HepG2 (cell line): ENCODE results near the gene FUBP3. TPM values are rescaled to one million over a fixed set of nuclear protein-coding genes. Genes with fewer than 3 reads are reported as not detected.

Experiments
- ADNP ChIP-seq: sonication (generic); formaldehyde crosslinking; IDR thresholded peaks from 2 replicates; pipeline ENCODE4 v1.4.0; 2020; ENCODE audit warnings: missing genetic modification reagents
- ARNT2 ChIP-seq: sonication (generic); formaldehyde crosslinking; IDR thresholded peaks from 2 replicates; pipeline ENCODE4 v1.8.0; 2022; ENCODE audit warnings: mild to moderate bottlenecking, low read depth, missing genetic modification reagents, moderate library complexity
- ASH2L ChIP-seq: fragments of 300-600, 200-600 bp; sonication (generic); IDR thresholded peaks from 2 replicates; pipeline ENCODE4 v1.7.0; 2017; ENCODE audit warnings: low read depth, mild to moderate bottlenecking, moderate library complexity, mixed read lengths, low read length; ENCODE audit not compliant: insufficient read length
- CERS6 ChIP-seq: sonication (generic); formaldehyde crosslinking; IDR thresholded peaks from 2 replicates; pipeline ENCODE4 v1.5.0; 2020; ENCODE audit warnings: missing genetic modification reagents
- ELK4 ChIP-seq: sonication (generic); formaldehyde crosslinking; IDR thresholded peaks from 2 replicates; pipeline ENCODE4 v1.9.0; 2021; ENCODE audit warnings: missing genetic modification reagents, borderline replicate concordance
- FOXA3 ChIP-seq: IDR thresholded peaks from 2 replicates; pipeline ENCODE4 v1.6.1; 2016; ENCODE audit warnings: missing genetic modification reagents, missing compliant biosample characterization
- GATA4 ChIP-seq: sonication (generic); IDR thresholded peaks from 2 replicates; pipeline ENCODE4 v1.6.1; 2016; ENCODE audit warnings: antibody characterized with exemption, low read depth, borderline replicate concordance
- GMEB2 ChIP-seq: IDR thresholded peaks from 2 replicates; pipeline ENCODE4 v1.6.1; 2016; ENCODE audit warnings: missing biosample characterization, missing genetic modification reagents, low read depth
- HDAC6 ChIP-seq: fragments of 200-600 bp; sonication (generic); IDR thresholded peaks from 2 replicates; pipeline ENCODE4 v1.7.0; 2017; ENCODE audit warnings: mild to moderate bottlenecking, antibody characterized with exemption, low read length, low read depth
- HOXA9 ChIP-seq: sonication (generic); formaldehyde crosslinking; IDR thresholded peaks from 2 replicates; pipeline ENCODE4 v1.8.1; 2022; ENCODE audit warnings: missing genetic modification reagents, mild to moderate bottlenecking, moderate library complexity, borderline replicate concordance
- NCOA5 ChIP-seq: sonication (generic); formaldehyde crosslinking; IDR thresholded peaks from 2 replicates; pipeline ENCODE4 v1.4.0; 2020; ENCODE audit warnings: missing genetic modification reagents
- PTBP1 ChIP-seq: fragments of 200-400 bp; formaldehyde crosslinking; IDR thresholded peaks from 2 replicates; pipeline ENCODE4 v1.6.1; 2018; ENCODE audit warnings: low read length, low read depth; ENCODE audit not compliant: poor library complexity, severe bottlenecking
- RBAK ChIP-seq: sonication (generic); formaldehyde crosslinking; IDR thresholded peaks from 2 replicates; pipeline ENCODE4 v1.5.1; 2020; ENCODE audit warnings: mild to moderate bottlenecking, missing genetic modification reagents
- REPIN1 ChIP-seq: sonication (generic); formaldehyde crosslinking; IDR thresholded peaks from 2 replicates; pipeline ENCODE4 v1.8.0; 2022; ENCODE audit warnings: missing genetic modification reagents, low read depth, mild to moderate bottlenecking, borderline replicate concordance
- REXO4 ChIP-seq: sonication (generic); formaldehyde crosslinking; IDR thresholded peaks from 2 replicates; pipeline ENCODE4 v1.8.0; 2022; ENCODE audit warnings: missing genetic modification reagents, mild to moderate bottlenecking, borderline replicate concordance
- RFXANK ChIP-seq: IDR thresholded peaks from 2 replicates; pipeline ENCODE4 v1.6.1; 2016
- SMARCC2 ChIP-seq: fragments of 450-650 bp; IDR thresholded peaks from 2 replicates; pipeline ENCODE4 v1.6.1; 2017; ENCODE audit warnings: antibody characterized with exemption, mild to moderate bottlenecking
- SNAPC2 ChIP-seq: sonication (generic); formaldehyde crosslinking; IDR thresholded peaks from 2 replicates; pipeline ENCODE4 v1.8.1; 2022; ENCODE audit warnings: mild to moderate bottlenecking, missing genetic modification reagents
- TP53 ChIP-seq: sonication (generic); formaldehyde crosslinking; conservative IDR thresholded peaks from 2 replicates; pipeline ENCODE4 v1.4.0; 2020; ENCODE audit warnings: missing genetic modification reagents
- ZC3H13 ChIP-seq: sonication (generic); formaldehyde crosslinking; IDR thresholded peaks from 2 replicates; pipeline ENCODE4 v1.8.1; 2023; ENCODE audit warnings: mild to moderate bottlenecking, missing genetic modification reagents, moderate library complexity
- ZFX ChIP-seq: sonication (generic); formaldehyde crosslinking; IDR thresholded peaks from 2 replicates; pipeline ENCODE4 v1.4.0; 2020; ENCODE audit warnings: mild to moderate bottlenecking, low read depth, missing genetic modification reagents, moderate library complexity
- ZNF256 ChIP-seq: sonication (generic); formaldehyde crosslinking; conservative IDR thresholded peaks from 2 replicates; pipeline ENCODE4 v1.4.0; 2020; ENCODE audit warnings: missing genetic modification reagents
- ZNF512 ChIP-seq: sonication (generic); formaldehyde crosslinking; IDR thresholded peaks from 2 replicates; pipeline ENCODE4 v1.4.0; 2020; ENCODE audit warnings: mild to moderate bottlenecking, missing genetic modification reagents
- ZNF7 ChIP-seq: IDR thresholded peaks from 2 replicates; pipeline ENCODE4 v1.6.1; 2016; ENCODE audit warnings: missing biosample characterization, missing genetic modification reagents
- ZNF788 ChIP-seq: sonication (generic); formaldehyde crosslinking; IDR thresholded peaks from 2 replicates; pipeline ENCODE4 v1.5.0; 2020; ENCODE audit warnings: mild to moderate bottlenecking, missing genetic modification reagents, borderline replicate concordance
- polyA plus RNA-seq, 8 experiments: library from polyadenylated mRNA; depleted of rRNA in 3 of 8; stranded (reverse) in 7 of 8; unstranded in 1 of 8; fragments of >200 nt; fragmentation: Illumina TruSeq in 4 of 8; extraction: Trizol in 4 of 8; gene quantifications; 2 replicates each; pipeline versions ENCODE4 v1.2.1 to v1.2.3, GENCODE V29; 2011 to 2016; ENCODE audit warnings: low read depth in 4 of 8, missing spikeins in 1 of 8, mixed read lengths in 1 of 8; ENCODE audit not compliant: insufficient read depth in 1 of 8
- total RNA-seq, 5 experiments: library from RNA; depleted of rRNA; stranded (reverse); fragments of >200 nt; fragmentation: Illumina TruSeq; extraction: Trizol; gene quantifications; 2 replicates each; pipeline ENCODE4 v1.2.3, GENCODE V29; 2016; ENCODE audit warnings: low read depth in 1 of 5

Gene FUBP3
- total and polyA plus RNA-seq, 2 of the 13 experiments (the other 11 are each of a cell fraction or from before 2014, with no cell fraction given): 28.7 to 40.0 TPM

GRCh38 chr9:130535818-130536521, 43.4 kb upstream of the FUBP3 start (continued):
- TF ChIP-seq GMEB2 (CRISPR knock-in tag): no peak
- TF ChIP-seq SMARCC2: no peak
- TF ChIP-seq REXO4 (CRISPR knock-in tag): no peak
- no peak for TF ChIP-seq SNAPC2 (CRISPR knock-in tag)
- TF ChIP-seq PTBP1: no peak
- peak; percentile 44; the same call in 1 of the 2 replicates for TF ChIP-seq ZFX
- TF ChIP-seq NCOA5 (CRISPR knock-in tag): no peak
- no peak for TF ChIP-seq CERS6 (CRISPR knock-in tag)
- TF ChIP-seq FOXA3 (CRISPR knock-in tag): no peak
- TF ChIP-seq REPIN1 (CRISPR knock-in tag): no peak
- no peak for TF ChIP-seq RBAK (CRISPR knock-in tag)
- TF ChIP-seq ARNT2 (CRISPR knock-in tag): no peak
- TF ChIP-seq TP53 (CRISPR knock-in tag): no peak
- TF ChIP-seq HOXA9 (CRISPR knock-in tag): no peak
- no peak for TF ChIP-seq GATA4
- no peak for TF ChIP-seq ZNF256 (CRISPR knock-in tag)
- no peak for TF ChIP-seq ZNF788 (CRISPR knock-in tag)
- TF ChIP-seq ELK4 (CRISPR knock-in tag): no peak
- TF ChIP-seq ASH2L: no peak
- no peak for TF ChIP-seq ADNP (CRISPR knock-in tag)
- TF ChIP-seq ZNF7 (CRISPR knock-in tag): no peak
- no peak for TF ChIP-seq ZC3H13
- TF ChIP-seq RFXANK (CRISPR knock-in tag): no peak
- TF ChIP-seq ZNF512 (CRISPR knock-in tag): no peak
- TF ChIP-seq HDAC6: no peak
